ENCODE measurements around the gene KRT13. TPM values are rescaled to one million over a fixed set of nuclear protein-coding genes. Genes with fewer than 3 reads are reported as not detected.

The KRT13 gene
- total and polyA plus RNA-seq, 9 of the 15 experiments (the other 6 are each of a cell fraction or from before 2014, with no cell fraction given), result 0.11 to 1.1 (median 0.24) TPM; not detected in 3

DNA sequence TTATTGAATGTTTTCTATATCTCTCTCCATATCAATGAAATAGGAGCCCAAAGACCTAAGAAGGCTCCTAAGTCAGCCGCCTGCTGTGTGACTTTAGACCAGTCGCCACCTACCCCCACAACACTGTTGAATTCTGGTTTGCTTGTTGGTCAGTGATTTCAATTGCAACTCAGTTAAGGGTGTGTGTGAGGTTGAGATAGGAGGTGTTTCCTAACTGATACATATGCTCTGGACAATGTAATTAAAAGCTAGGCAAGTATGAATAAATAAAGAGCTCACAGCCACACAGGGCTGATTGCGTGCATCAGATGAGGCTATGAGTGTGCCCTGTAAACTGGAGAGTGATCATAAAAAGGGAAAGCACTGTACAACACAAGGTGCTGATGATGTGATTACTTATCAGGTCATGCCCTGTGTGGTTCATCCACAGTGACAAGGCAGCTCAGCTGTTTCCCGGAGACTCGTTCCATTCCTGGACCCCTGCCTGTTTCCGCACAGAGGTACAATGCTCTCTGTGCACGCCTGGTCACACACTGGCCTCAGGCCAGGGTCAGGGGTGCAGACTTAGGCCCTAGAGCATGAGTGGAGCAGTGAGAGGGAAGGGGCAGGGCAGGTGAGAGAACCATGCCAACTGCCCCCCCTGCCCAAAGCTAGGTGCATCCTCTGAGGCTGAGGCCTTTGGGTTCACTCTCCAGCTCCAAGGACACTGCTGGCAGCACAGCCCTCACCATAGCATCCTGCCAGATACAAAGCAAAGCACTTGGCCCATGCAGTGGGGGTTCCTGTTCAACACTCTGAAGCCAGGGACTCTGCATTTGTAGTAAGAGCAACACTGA, 21.2 kb downstream of the KRT13 start:
- peaks cover 12% of the 10 kb centered on the region for H4K20me1 ChIP-seq (replicated peaks; ENCODE audit: control insufficient read depth, insufficient read depth, low read length)
- under 1% methylated on average over 7 of the region's 7 CpGs for WGBS (ENCODE audit: insufficient coverage, low coverage, missing lambda C conversion rate)
- H2AFZ ChIP-seq (ENCODE audit: low read depth, low read length), result no peak overlapping the region
- ChIA-PET CTCF (ENCODE audit: low intra/inter-chr PET ratio) (interaction anchor here (0.8 kb wide), 1 partner anchor 65 kb away, joined by 3 read pairs; no protein-coding TSS in a partner anchor), POLR2A (interaction anchor here (1.0 to 2.3 kb wide), 3 partner anchors 21 to 65 kb away, joined by 3 to 6 read pairs (median 4); partner anchors contain the start of gene KRT19)
- FAIRE-seq (peak; percentile 72), ATAC-seq (peak; percentile 47), DNase-seq (ENCODE audit: extremely low read depth in 1 of 4, low spot score in 3 of 4) (peak in 3 of 4 experiments; percentile 20 to 30 (median 23))
- H3K79me2 ChIP-seq (ENCODE audit: control insufficient read depth, insufficient read depth, low read length), result no peaks in the 10 kb centered on the region
- H3K4me2 ChIP-seq (ENCODE audit: insufficient read depth, low read length), result no peak overlapping the region
- H3K9me3 ChIP-seq (replicated peaks; ENCODE audit: control insufficient read depth, insufficient read depth, low read depth, low read length), result no peaks in the 10 kb centered on the region
- no peak overlapping the region for H3K27ac ChIP-seq (ENCODE audit: extremely low read depth, low read depth, low read length)
- no peak overlapping the region for H3K4me3 ChIP-seq
- no peaks in the 10 kb centered on the region for H3K9me1 ChIP-seq (ENCODE audit: control insufficient read depth, insufficient read depth, low read length)
- H3K4me1 ChIP-seq (replicated peaks in 1 of 2; ENCODE audit: control insufficient read depth in 2 of 2, insufficient read depth in 2 of 2, low read length in 2 of 2), result peaks cover 9 to 19% of the 10 kb centered on the region in 2 experiments; a peak in 4 of 5 replicates
- no peaks in the 10 kb centered on the region for H3K36me3 ChIP-seq (ENCODE audit: control insufficient read depth, insufficient read depth, low read length)
- BruUV-seq (replicated peaks), result no TSS peak
- in situ Hi-C loops (cut with MboI) (no loop called here), intact Hi-C loops (cut with micrococcal nuclease) (loop anchor here (10.0 kb wide), 1 partner anchor 181 kb away; no protein-coding TSS in a partner anchor)
- peaks cover 10 to 49% of the 10 kb centered on the region in 2 experiments; a peak in 3 of 5 replicates for H3K27me3 ChIP-seq (ENCODE audit: control insufficient read depth in 2 of 2, insufficient read depth in 2 of 2, low read length in 2 of 2)
- H3K9ac ChIP-seq (ENCODE audit: insufficient read depth in 1 of 2, low read depth in 2 of 2, low read length in 2 of 2), result peak overlapping the region in 1 of 2 experiments; percentile 54; a peak in 2 of 4 replicates
- no peak for TF ChIP-seq ZNF263 (CRISPR knock-in tag; IDR thresholded peaks at IDR 0.05; ENCODE audit: borderline replicate concordance)
- no peak for TF ChIP-seq XRCC3 (IDR thresholded peaks at IDR 0.05)
- TF ChIP-seq SIN3B (IDR thresholded peaks at IDR 0.05; ENCODE audit: low read depth), result no peak
- TF ChIP-seq LARP7 (IDR thresholded peaks at IDR 0.05), result no peak
- 0 out of 2 replicates have a peak, but pooled peaks have one; percentile 13 for TF ChIP-seq NFE2 (IDR thresholded peaks at IDR 0.05; ENCODE audit: low read depth)
- TF ChIP-seq ZNF445 (CRISPR knock-in tag; IDR thresholded peaks at IDR 0.05; ENCODE audit: low read depth), result no peak
- TF ChIP-seq TSC22D4 (tag; IDR thresholded peaks at IDR 0.05), result no peak
- TF ChIP-seq NFIC (IDR thresholded peaks at IDR 0.05), result no peak; the same call in 1 of the 2 replicates
- TF ChIP-seq, protein P1, sequence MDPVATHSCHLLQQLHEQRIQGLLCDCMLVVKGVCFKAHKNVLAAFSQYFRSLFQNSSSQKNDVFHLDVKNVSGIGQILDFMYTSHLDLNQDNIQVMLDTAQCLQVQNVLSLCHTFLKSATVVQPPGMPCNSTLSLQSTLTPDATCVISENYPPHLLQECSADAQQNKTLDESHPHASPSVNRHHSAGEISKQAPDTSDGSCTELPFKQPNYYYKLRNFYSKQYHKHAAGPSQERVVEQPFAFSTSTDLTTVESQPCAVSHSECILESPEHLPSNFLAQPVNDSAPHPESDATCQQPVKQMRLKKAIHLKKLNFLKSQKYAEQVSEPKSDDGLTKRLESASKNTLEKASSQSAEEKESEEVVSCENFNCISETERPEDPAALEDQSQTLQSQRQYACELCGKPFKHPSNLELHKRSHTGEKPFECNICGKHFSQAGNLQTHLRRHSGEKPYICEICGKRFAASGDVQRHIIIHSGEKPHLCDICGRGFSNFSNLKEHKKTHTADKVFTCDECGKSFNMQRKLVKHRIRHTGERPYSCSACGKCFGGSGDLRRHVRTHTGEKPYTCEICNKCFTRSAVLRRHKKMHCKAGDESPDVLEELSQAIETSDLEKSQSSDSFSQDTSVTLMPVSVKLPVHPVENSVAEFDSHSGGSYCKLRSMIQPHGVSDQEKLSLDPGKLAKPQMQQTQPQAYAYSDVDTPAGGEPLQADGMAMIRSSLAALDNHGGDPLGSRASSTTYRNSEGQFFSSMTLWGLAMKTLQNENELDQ (CRISPR knock-in tag; IDR thresholded peaks at IDR 0.05; ENCODE audit: borderline replicate concordance), result no peak
- TF ChIP-seq DPF2 (IDR thresholded peaks at IDR 0.05), result 0 out of 2 replicates have a peak, but pooled peaks have one; percentile 15
- TF ChIP-seq, protein P2, sequence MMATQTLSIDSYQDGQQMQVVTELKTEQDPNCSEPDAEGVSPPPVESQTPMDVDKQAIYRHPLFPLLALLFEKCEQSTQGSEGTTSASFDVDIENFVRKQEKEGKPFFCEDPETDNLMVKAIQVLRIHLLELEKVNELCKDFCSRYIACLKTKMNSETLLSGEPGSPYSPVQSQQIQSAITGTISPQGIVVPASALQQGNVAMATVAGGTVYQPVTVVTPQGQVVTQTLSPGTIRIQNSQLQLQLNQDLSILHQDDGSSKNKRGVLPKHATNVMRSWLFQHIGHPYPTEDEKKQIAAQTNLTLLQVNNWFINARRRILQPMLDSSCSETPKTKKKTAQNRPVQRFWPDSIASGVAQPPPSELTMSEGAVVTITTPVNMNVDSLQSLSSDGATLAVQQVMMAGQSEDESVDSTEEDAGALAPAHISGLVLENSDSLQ (IDR thresholded peaks at IDR 0.05), result no peak
- TF ChIP-seq U2AF2 (optimal IDR thresholded peaks at IDR 0.05; ENCODE audit: low read depth, low read length), result no peak
- no peak for TF ChIP-seq MEF2A (IDR thresholded peaks at IDR 0.05; ENCODE audit: control insufficient read depth, low read depth, low read length)
- no peak for TF ChIP-seq MCM7 (IDR thresholded peaks at IDR 0.05)
- TF ChIP-seq, protein P3, sequence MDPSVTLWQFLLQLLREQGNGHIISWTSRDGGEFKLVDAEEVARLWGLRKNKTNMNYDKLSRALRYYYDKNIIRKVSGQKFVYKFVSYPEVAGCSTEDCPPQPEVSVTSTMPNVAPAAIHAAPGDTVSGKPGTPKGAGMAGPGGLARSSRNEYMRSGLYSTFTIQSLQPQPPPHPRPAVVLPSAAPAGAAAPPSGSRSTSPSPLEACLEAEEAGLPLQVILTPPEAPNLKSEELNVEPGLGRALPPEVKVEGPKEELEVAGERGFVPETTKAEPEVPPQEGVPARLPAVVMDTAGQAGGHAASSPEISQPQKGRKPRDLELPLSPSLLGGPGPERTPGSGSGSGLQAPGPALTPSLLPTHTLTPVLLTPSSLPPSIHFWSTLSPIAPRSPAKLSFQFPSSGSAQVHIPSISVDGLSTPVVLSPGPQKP (CRISPR knock-in tag; IDR thresholded peaks at IDR 0.05), result no peak
- TF ChIP-seq ZNF217 (CRISPR knock-in tag; IDR thresholded peaks at IDR 0.05), result no peak
- no peak for TF ChIP-seq POLR2B (IDR thresholded peaks at IDR 0.05; ENCODE audit: low read depth, partially characterized antibody)
